IPS-11a (cell line): ENCODE measurements around the gene SLC9A1.
"Not testable (repeated sequence)": the region's sequence is repeated elsewhere in the genome, so short reads cannot be mapped to it uniquely, and the experiment has no call there.

ENCODE experiments used
- H3K4me3 ChIP-seq: one replicate; pipeline ENCODE4 v1.5.1; 2013; ENCODE audit warnings: low read depth, low read length, control low read depth

Gene SLC9A1

GRCh38 chr1:27135541-27136235 lies 19.2 kb downstream of the SLC9A1 start:
- H3K4me3 ChIP-seq: no peak overlapping the region

DNA sequence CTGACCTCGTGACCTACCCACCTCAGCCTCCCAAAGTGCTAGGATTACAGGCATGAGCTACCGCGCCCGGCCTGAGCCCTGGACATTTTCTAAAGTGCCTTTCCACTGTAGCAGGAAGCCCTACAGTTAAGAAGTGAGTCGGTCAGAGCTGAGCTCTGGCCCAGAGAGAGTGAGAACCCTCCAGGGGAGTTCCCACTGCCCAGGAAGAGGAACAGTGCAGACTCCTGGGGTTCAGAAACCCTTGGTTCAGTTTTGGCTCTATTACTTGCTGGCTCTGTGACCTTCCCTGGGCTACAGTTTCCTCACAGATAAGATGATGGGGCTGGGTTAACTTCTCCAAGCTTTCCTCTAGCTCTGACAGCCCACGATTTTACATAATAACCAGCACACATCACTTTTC lies 20.9 kb downstream of the SLC9A1 start:
- H3K4me3 ChIP-seq: no peak overlapping the region

GRCh38 chr1:27133158-27133557 lies 21.8 kb downstream of the SLC9A1 start:
- H3K4me3 ChIP-seq: no peak overlapping the region

- H3K4me3 ChIP-seq: no peak overlapping the region
Measured at GRCh38 chr1:27132624-27133023, 22.3 kb downstream of the SLC9A1 start.

DNA sequence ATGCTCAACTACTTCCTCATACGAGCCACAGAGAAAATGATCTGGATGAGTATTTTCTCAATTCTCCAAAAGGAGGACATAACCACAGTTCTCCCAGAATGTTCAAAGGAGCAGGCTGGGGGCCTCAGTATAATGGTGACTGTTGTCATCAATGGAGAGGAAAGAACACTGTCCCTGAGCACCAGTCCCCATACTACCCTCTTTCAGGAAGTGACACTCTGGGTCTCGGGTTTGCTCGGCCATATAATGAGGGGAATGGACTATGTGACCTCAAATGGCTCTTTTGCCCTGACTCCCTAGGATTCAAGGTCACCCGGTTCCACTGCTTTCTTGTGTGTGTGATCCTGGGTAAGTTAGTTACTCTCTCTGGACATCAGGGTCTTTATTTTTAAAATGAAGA lies 22.8 kb downstream of the SLC9A1 start:
- no peak overlapping the region for H3K4me3 ChIP-seq

DNA sequence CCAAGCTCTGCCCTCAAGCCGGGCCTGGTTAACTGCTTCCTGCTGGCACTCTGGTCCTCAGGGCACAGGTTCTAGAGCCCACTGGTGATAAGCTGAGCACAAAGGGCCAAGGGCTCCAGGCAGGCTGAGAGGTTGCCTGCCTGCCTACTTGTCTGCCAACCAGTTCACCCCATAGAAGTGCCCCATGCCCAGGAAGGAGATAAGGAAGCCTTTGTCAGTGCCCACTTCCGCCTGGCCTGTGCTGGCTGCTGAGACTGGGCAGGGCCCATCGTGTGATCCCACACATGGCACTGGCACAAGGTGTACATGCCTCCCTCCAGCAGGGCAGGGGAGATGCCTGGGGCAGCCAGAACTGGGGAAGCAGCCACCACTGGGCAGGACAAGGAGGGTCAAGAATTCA lies 24.1 kb downstream of the SLC9A1 start:
- no peak overlapping the region for H3K4me3 ChIP-seq

DNA sequence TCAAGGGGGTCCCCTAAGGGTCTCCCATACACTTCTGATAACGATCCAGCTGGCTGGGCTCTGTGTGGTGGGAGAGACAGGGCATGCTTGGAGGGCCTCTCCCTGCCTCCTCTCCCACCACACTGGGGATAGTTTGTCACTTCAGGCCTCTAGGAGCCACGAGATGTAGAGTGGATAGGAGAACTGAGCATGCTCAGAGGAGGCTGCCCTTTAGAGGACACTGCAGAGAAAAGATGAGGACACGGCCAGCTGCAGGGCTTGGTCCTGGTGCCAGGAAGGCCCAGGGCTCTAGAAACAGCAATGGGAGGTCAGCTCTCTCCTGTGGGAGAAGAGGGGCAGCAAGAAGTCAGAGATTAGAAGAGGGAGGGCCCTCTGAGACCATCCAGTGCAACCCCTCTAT lies 25.7 kb downstream of the SLC9A1 start:
- H3K4me3 ChIP-seq: no peak overlapping the region

DNA sequence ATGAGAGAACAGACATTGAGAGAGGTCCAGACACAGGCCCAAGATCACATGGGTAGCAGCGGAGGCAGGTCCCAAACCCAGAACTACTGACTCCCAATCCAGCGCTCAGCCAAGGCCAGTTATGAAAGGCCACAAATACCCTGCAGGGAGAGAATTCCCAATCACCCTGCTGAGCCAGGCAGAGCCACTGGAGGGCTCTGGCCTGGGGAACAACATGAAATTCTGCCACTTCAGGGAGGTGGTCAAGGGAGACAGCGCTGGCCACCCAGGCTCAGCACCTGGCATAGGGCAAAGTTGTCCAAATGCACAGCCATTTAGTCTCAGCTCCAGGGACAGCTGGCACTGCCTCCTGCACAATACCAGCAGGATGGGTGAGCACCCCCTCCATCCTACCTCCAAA lies 27.5 kb downstream of the SLC9A1 start:
- no peak overlapping the region for H3K4me3 ChIP-seq

DNA sequence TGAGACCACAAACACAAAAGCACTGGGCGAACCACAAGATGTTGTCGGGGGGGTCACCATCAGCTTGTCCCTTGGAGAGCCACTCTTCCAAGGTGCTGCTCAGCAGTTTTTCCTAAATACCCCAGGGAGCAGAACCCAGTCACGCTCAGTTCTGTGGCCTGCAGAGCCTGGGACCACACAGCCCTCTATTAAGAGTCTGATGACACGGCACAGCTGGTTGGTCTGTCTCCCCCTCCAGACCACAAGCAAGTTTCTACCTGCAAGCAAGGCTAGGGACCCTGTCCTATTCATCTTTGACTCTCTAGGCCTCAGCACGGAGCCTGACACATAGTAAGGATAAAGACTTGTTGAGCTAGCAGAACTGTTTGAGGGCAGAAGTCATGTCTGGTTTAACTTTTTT lies 28.5 kb downstream of the SLC9A1 start:
- no peak overlapping the region for H3K4me3 ChIP-seq

- H3K4me3 ChIP-seq: not testable (repeated sequence)
Measured at GRCh38 chr1:27125125-27125524, 29.8 kb downstream of the SLC9A1 start.

GRCh38 chr1:27124405-27124804 lies 30.5 kb downstream of the SLC9A1 start:
- H3K4me3 ChIP-seq: no peak overlapping the region

- no peak overlapping the region for H3K4me3 ChIP-seq
Measured at GRCh38 chr1:27122652-27123051, 32.3 kb downstream of the SLC9A1 start.

- no peak overlapping the region for H3K4me3 ChIP-seq
Measured at GRCh38 chr1:27120854-27121253, 34.1 kb downstream of the SLC9A1 start.

DNA sequence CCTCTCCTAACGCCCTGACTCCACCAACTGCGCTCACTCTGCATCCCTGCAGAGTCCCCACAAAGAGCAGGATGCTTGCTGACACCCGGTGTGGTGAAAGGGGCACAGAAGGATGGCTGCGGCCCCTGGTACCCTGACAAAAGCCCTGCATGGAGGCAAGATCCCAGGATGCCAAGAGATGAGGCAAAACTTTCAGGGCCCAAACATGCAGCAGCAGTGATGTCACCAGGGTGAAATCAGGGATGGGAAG lies 36.6 kb downstream of the SLC9A1 start:
- H3K4me3 ChIP-seq: no peak overlapping the region

GRCh38 chr1:27117733-27118439 lies 37.0 kb downstream of the SLC9A1 start:
- H3K4me3 ChIP-seq: no peak overlapping the region

GRCh38 chr1:27116697-27117096 lies 38.2 kb downstream of the SLC9A1 start:
- no peak overlapping the region for H3K4me3 ChIP-seq

DNA sequence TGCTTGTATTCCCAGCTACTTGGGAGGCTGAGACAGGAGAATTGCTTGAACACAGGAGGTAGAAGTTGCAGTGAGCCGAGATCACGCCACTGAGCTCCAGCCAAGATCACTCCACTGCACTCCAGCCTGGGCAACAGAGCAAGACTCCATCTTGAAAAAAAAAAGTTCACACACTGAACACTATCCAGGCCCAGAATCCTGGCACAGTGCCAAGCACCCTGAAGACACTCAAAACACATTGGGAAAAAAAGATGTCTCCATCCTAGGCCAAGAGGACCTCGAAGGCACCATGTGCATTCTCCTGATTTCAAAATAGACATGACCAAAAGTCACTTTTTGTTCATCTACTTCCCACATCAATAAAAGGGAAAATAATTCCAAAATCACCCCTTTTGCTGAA lies 38.7 kb downstream of the SLC9A1 start:
- no peak overlapping the region for H3K4me3 ChIP-seq

DNA sequence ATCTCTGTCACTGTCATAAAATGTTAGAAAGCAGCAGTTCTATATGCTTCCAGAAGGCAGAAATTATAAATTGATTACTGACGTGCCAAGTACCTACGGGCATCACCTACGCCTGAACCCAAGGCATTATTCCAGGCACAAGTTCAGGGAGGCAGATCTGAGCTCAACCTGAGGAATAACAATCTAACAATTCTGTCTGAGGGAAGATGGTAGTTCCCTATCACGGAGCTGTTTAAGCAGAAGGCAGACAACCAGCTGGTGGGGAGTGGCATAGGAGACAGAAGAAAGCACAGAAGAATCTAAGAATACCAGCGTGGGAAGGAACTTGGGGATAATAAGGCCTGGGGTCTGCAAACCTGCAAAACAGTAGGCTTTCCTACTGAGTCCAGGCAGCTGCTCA lies 40.4 kb downstream of the SLC9A1 start:
- H3K4me3 ChIP-seq: no peak overlapping the region

DNA sequence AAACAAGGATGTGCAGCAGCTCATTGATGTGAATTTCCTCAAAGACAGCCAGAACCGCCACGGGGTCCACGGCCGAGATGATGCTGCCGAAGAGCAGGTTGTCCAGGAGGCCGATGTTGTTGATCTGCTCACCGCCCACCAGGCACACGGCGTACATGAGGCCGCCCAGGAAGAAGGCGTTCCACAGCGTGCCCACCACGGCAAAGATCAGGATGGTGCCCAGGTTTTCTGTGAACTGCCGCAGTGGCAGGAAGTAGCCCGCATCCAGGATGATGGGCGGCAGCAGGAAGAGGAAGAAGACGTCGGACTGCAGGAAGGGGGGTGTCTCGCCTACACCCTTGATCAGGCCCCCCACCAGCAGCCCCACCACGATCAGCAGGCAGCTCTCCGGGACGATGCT lies 41.1 kb downstream of the SLC9A1 start:
- no peak overlapping the region for H3K4me3 ChIP-seq

GRCh38 chr1:27111626-27112573 lies 43.0 kb downstream of the SLC9A1 start:
- no peak overlapping the region for H3K4me3 ChIP-seq

DNA sequence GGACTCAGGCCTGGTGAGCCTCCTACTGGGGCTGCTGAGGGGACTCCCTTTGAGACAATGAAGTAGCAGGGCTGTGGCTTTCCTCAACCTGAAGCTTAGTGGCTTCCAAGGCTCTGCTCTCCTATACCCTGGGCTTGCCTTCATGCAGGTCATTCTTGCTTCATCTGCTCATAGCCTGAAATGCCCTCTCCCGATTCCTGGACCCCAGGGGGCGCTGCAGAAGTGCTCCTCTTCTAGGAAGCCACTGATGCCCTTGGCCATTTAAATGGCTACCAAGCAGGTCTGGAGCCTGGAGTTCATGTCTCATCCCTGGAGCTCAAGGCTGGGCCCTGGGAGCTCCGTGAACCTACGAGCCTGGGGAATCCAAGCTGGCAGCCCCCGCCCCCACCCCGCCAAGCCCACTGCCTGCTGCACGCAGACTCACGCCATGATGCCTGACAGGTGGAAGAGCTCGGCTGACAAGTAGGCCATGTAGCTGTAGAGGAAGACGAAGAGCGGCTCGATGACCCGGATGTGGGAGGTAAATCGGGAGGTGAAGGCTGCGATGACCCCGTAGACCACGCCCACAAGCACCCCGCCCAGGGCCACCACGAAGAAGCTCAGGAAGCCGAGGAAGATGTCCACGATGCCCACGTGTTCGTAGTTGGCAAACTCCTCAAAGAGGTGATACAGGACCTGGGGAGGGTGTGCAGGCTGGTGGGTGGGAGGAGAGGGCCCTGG lies 45.7 kb downstream of the SLC9A1 start:
- no peak overlapping the region for H3K4me3 ChIP-seq
